ENCODE measurements around the gene FAM53A.

Gene FAM53A

GRCh38 chr4:1597021-1597931 lies 86.8 kb downstream of the FAM53A start:
- TF ChIP-seq CTCF (IDR thresholded peaks at IDR 0.05; ENCODE audit: insufficient read depth, low read depth, low read length, missing control alignments) = no peak
- H3K4me3 ChIP-seq (ENCODE audit: low read depth, low read length) = no peak overlapping the region

GRCh38 chr4:1596393-1596792 lies 87.7 kb downstream of the FAM53A start:
- H3K4me3 ChIP-seq (ENCODE audit: low read depth, low read length) = no peak overlapping the region
- TF ChIP-seq CTCF (IDR thresholded peaks at IDR 0.05; ENCODE audit: insufficient read depth, low read depth, low read length, missing control alignments) = no peak
- DNase-seq (ENCODE audit: low read depth) = no peak

More at GRCh38 chr4:1597021-1597931, 86.8 kb downstream of the FAM53A start:
- no peak for DNase-seq (ENCODE audit: low read depth)

GRCh38 chr4:1595789-1596325 lies 88.3 kb downstream of the FAM53A start:
- no peak for TF ChIP-seq CTCF (IDR thresholded peaks at IDR 0.05; ENCODE audit: insufficient read depth, low read depth, low read length, missing control alignments)
- no peak for DNase-seq (ENCODE audit: low read depth)
- H3K4me3 ChIP-seq (ENCODE audit: low read depth, low read length) = no peak overlapping the region

- no peak for TF ChIP-seq CTCF (IDR thresholded peaks at IDR 0.05; ENCODE audit: insufficient read depth, low read depth, low read length, missing control alignments)
- no peak overlapping the region for H3K4me3 ChIP-seq (ENCODE audit: low read depth, low read length)
- no peak for DNase-seq (ENCODE audit: low read depth)
These were observed 89.0 kb downstream of the FAM53A start for GRCh38 chr4:1594871-1595788.

- TF ChIP-seq CTCF (IDR thresholded peaks at IDR 0.05; ENCODE audit: insufficient read depth, low read depth, low read length, missing control alignments) = no peak
- no peak for DNase-seq (ENCODE audit: low read depth)
- H3K4me3 ChIP-seq (ENCODE audit: low read depth, low read length) = no peak overlapping the region
These were observed 90.2 kb downstream of the FAM53A start for GRCh38 chr4:1593881-1594345.

GRCh38 chr4:1593458-1593857 lies 90.7 kb downstream of the FAM53A start:
- no peak for DNase-seq (ENCODE audit: low read depth)
- H3K4me3 ChIP-seq (ENCODE audit: low read depth, low read length) = no peak overlapping the region
- no peak for TF ChIP-seq CTCF (IDR thresholded peaks at IDR 0.05; ENCODE audit: insufficient read depth, low read depth, low read length, missing control alignments)
